Dedifferentiated amniotic fluid mesenchymal stem cell (primary cell): ENCODE results near the gene PRR5L.

Experiments
- DNase-seq: peaks from one replicate; pipeline ENCODE4 v3.0.0-alpha.2; 2016; ENCODE audit errors: extremely low spot score

PRR5L gene

DNA sequence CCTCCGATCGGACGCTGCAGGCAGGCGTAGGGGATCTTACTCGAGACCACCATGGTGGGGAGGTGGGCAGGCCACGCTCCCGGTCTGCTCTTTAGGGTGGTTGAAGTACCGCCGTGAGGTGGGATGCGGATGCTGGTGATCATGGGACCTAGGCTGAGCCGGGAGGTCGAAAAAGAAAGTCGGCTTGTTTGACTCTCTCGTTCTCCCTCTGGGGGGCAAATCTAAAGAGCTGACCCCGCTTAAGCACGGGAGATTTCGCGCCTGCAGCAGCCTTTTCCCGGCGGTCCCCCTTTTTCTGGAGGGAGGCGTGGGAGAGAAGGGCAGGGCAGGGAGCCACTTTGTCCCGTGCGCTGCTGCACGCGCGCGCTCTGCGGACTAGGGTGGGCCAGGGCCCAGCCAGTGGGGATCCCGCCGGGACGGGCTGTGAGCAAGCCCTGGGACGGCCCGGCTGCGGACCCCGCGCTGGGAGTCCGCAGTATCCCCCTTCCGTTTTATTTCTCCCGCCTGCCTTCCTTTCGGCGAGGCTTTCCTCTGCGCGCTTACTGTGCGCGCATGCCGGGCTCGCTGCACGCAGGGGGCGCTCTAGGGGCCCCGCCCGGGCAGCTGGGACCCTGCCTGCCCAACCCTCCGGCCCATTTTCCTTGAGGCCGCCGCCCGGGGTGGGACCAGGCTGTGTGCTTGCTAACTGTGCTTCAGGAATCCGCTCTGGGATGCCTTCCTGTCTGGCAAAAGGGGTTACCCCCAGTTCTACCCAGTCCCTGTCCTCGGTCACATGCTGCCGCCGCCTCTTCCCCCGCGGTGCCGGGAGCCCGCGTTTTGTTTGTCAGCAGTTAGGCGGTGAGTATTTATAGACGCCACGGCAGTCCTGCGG lies 81.0 kb downstream of the PRR5L start:
- no peak for DNase-seq

DNA sequence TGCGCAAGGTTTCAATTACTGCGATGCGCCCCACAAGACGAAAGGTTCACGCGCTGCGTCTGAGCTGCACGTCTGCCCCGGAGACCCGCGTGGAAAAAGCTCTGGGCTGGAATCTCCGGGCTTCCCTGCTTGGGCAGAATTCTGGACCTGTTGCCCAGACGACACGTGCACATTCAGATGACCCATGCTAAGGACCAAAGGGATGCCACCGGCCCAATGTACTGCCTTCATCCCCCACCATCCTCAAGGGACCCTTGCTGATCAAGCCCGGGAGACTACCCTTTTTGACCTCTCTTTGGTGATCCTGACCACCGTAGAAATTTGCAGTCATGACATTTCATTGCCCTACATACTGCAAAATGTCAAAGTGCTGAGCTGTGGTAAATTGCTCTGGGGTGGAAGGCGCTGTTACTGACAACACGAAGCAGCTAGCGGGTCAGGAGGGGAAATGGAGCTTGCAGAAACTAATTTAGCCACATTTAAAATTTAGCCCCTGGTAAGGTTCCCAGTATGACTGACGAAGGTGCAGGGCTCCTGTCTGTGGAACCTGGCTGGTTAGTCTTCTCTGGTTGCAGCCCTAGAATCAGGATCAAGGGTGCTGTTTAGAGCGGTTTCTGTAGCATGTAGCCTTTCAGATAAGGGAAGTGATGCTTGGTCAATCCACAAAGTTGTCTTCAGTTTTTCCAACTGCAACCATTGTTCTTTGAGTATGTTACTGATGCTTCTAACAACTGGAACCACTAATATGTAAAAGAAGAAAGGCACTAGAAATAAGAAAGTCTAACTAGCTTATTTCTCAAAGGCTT lies 81.9 kb downstream of the PRR5L start:
- DNase-seq: no peak

DNA sequence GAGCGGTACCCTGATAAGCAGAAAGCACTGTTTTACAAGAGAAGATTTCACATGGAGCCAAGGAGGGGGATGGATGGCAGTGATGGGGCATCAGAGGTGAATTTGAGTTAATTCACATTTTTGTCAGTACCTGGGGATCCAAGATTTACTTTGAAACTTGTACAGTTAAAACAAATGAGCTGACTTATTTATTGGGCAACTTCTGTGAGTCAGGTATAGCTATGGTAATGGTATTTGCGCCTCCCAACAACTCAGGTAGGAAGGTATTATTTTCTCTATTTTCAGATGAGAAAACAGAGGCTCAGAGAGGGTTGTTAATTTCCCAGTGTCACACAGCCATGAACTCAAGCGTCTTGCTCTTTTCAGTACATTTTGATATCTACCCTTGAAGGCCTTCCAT lies 83.6 kb downstream of the PRR5L start:
- DNase-seq: no peak

DNA sequence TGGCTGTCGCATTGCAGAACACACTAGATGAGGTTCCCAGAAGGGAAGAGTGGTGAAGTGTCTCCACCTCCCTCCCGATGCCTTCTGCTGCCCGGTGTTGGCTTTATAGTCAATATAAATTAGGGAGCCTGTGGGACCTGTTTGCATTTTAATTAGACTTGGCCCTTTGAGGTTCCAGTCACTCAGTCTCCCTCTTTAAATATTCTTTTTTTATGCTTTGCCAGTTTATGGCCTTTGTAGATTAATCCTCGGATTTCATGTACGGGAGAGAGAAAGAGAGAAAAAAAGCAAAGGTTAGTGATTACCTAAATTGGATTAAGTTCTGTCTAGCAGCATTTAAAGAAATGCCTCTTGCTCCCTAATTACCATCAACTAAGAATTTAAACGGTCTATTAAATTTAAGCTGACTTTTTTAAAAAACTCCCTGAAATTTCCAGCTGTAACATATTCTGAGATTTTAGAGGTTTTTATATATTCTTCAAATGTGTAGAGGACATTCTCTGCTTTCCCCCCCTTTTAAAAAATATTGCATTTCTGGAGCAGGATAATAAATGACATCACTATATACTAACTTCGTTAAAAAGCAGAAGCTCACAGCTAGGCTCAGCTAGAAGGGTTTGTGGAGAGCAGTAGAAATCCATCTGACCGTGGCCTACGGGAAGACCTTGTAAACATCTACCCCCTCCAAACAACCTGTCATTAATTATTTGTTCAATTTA lies 84.4 kb downstream of the PRR5L start:
- DNase-seq: no peak

DNA sequence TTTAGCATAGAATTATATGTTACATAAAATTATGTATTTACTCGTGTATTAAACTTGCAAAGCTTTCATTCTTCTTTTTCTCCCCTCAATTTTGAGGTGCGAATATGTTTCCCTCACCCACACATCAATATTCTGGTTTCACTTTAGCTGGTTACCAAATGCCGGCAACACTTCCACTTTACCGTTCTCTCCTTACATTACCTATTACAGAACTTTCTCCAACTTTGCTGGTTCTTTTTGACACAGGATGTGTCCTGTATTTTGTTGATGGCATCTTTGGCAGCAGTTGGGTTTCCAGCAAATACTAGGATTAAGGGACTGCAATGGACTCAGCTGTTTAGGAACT lies 84.9 kb downstream of the PRR5L start:
- DNase-seq: no peak

DNA sequence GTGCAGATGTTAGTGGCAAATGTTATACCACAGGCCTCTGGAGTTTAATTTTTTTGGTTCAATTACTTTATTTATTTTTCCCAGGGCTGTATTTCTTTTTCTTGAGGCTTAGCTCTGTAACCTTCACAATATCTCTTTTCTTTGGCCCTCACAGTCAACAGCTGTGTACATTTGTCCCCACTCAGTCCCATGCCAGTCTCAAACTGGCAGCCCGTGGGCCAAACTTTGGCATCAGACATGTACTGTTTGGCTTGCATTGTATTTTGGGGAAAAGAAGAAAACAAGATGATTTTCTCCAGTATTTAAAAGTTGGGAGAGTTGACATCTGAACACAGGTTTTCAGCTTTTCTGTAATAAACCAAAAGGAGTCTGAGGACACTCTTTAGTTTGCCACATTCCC lies 87.1 kb downstream of the PRR5L start:
- DNase-seq: no peak

DNA sequence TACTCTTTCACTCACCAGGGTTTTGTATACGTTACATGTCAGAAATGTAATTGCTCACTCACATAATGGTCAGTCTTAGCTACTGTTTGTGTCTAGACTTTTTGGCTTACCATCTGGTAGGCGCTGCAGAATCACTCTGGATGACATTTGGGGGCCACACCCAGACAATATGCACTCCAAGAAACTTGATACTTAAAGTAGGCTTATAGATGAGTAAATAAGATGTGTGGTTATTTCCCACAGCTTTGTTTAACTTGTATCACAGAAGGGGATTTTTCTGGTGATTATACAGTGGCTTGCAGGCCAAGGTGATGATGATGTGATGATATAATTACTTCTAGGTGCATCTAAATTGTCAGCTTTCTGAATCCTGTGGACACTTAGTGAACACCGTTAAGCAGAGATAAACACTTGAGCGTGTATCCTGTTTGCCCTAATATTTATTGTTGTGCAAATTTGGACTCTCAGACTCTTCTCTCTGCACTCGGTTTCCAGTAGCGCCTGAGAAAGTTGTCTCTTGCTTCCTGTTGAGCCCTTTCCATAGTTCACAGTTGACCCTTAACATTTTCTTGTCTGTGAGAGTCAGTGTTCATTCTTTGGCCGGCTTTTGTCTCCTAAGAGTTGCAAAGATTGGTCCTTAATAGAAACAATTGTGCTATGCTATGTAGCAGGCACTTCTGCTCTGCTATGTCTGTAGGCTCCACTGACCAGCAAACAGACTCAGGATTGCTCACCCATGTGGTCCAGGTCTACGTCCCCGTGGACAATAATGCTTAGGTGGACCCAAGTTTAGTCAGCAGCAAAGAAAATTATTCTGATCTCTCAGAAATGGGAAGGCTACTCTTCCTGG lies 89.3 kb downstream of the PRR5L start:
- DNase-seq: peak; percentile 59

DNA sequence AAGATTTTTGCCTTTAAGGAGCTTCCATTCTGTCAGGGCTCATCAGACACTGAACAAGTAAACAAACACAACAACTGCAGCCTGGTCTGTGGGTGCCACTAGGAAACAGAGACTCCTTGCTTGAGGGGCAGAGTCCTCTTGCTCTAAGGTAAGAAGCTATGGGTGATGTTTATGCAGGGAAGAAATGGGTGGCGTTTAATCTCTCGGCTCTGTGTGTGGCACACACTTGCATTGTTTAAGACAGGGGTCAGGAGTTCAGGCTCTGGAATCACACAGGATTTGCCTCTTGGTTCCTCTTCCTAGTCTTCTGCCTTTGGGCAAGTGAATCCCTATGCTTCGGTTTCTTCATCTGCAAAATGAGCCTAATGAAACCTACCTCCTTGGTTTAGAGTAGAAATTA lies 90.3 kb downstream of the PRR5L start:
- no peak for DNase-seq

DNA sequence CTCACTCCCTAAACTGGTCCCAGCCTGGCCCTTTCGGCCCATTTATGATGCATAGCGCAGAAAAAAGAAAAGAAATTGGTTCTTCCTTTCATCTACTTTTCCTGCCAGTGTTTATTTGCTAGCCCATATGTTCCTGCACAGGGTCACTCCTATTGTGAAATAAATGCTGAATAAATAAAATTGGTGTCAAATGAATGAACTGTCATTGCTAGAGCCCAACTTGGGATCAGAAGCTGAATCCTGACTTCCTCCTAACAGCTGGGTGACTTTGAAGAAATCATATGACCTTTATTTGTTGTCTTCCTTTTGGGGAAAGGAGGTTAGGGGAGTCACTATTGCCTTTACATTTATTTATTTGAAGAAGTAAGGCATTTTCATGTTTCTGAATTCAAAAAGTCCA lies 92.0 kb downstream of the PRR5L start:
- DNase-seq: no peak

DNA sequence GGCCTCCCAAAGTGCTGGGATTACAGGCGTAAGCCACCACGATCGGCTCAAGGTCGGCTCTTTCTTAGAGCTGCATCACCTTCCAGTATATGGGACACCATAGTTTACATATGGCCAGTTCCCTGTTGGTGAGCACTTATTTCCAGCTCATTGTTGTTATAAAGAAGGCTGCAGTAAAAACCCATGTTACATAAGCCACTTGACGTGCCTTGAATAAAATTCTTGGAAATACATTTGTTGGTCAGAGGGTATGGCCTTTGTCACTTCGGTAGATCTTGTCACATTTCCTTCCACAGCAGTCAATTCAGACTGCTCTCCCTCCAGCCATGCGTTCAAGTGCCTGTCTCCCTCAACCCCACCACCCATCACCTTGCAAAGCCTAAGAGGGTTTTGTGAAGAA lies 92.9 kb downstream of the PRR5L start:
- no peak for DNase-seq

DNA sequence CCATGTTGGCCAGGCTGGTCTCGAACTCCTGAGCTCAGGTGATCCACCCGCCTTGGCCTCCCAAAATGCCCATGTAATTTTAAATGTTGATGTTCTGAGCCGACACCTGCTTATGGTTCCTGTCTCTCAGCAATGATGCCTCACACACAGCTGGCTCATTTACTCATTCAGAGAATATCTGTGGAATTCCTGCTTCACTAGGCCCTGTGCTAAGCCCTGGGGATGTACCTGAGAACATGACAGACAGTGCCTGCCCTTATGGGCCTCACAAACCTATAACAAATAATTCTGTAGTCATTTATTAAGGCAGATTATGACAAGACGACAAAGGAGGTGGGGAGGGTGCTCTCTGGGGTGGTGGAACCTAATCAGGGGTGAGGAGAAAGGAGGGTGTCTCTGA lies 93.7 kb downstream of the PRR5L start:
- no peak for DNase-seq

DNA sequence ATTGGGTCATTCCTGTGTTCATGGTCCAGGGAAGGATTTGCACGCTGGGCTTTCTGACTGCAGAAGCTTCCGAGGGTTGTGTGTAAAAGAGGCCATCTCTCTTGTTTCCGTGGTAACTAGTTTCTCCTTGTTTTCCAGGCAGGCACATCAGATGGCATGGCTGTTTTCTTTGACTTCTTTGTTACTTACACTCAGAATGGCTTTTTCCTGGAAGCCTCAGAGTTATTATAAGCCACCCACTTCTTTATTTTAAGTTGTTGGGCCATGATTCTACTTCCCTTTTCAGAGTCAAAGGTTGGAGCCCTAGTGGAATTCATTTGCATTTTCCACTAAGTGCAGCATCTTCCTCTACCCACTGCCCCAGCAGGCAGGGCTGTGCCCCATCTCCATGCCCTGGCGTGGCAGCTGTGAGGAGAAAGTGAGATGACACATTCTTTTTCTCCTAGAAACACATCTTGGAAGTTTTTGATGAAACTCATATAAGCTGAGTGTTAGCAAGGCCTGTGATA lies 94.9 kb downstream of the PRR5L start:
- DNase-seq: no peak

DNA sequence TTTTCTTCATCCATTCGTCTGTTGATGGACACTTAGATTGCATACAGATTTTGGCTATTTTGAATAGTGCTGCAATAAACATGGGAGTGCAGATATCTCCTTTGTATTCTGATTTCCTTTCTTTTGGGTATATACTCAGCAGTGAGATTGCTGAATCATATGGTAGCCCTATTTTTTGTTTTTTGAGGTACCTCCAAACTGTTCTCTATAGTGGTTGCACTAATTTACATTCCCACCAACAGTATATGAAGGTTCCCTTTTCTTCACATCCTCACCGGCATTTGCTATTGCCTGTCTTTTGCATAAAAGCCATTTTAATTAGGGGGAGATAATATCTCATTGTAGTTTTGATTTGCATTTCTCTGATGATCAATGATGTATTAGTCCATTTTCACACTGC lies 96.1 kb downstream of the PRR5L start:
- DNase-seq: no peak

DNA sequence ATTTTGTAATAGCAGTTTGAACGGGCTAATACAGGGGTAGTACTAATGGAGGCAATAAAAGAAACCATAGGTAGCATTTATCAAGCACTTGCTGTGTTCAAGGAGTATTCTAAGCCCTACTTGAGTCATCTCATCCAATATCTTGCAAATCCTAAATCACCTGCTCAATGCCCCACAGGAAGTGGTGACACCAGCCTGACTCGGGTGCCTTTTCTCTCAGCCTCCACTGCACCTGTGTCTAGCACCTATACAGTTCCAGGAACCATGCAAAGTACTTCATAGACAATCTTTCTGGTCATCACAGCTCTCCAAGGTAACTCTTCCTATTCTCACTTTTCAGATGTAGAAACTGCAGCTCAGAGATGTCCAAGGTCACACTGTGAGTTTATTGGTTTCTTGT lies 98.0 kb downstream of the PRR5L start:
- no peak for DNase-seq

DNA sequence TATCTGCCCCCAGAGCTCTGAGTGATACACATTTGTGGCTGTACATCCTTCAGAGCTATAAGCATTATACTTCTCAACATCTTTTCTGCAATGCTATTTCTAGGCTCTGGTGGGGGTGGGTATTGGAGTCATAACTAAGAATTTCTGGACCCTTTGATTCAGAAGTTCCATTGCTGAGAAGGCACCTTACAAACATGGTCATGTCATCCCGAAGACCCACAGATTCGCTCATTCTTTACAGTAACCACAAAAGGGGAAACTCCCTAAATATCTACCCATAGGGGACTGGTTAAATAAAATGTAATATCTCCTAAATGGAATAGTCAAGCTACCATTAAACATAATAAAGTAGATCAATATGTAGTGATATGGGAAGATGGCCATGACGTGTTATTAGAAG lies 98.8 kb downstream of the PRR5L start:
- DNase-seq: no peak

DNA sequence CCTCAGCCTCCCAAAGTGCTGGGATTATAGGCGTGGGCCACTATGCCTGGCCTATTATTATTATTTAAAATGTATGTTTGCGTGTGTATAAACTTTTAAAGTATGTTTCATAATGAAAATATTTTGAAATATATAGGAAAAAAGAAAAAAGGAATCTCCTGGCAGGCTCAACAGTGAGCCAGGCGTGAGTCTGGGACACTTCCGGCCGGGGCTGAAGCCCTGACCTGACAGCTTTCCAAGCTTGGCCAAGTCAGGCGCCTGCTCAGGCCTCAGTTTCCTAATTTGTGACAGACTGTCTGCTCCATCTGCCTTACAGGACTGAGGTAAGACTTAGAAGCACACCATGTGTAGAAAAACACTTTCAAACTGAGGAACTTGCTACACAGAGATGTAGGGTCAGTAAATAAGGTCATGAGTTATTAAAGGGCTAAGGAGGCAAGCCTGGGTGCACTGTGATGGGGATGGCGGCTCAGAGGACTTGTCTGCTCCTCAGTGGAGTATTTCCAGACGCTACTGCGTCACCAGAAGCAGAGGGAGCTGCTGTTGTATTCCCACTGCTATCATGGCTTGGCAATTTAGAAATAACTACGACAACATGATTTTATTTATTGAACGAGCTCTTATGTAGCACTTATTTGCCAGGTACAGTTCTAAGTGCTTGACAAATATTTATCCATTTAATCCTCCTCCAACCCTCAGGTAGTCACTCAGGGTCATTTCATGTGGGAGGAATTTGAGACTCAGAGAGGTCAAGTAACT lies 100.1 kb downstream of the PRR5L start:
- DNase-seq: no peak

DNA sequence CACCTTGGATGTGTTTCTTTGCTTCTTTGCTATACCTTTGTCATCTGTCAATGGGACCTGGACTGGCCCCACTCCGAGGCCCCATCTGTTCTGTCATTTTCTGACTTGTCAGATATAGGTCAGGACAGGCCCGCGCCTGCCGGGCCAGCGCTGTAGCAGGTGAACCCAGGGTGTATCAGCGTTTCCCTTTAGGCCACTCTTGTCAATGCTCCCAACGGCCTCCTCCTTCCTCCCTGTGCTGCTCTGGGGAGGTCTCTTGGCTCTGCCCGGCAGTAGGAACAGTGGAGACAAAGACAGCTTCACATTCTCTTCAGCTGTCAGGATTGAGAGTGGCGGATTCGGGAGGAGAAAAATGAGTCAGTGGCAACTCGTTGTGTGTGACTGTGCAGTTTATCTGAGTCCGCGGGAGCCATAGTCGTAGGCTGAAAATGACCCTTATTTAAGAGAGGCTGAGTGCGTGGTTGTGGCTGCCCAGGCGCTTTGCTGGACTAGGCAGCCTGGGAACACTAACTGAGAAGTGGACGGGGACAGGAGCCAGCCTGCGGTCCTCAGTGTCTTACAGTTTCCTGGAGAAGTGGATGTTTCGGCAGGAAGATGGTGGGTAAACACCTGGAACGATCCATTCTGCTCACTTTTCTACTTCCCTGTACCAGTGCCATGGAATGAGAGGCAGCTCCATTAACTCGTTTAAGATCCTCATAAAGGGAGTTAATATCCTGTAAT lies 102.3 kb downstream of the PRR5L start:
- DNase-seq: no peak

DNA sequence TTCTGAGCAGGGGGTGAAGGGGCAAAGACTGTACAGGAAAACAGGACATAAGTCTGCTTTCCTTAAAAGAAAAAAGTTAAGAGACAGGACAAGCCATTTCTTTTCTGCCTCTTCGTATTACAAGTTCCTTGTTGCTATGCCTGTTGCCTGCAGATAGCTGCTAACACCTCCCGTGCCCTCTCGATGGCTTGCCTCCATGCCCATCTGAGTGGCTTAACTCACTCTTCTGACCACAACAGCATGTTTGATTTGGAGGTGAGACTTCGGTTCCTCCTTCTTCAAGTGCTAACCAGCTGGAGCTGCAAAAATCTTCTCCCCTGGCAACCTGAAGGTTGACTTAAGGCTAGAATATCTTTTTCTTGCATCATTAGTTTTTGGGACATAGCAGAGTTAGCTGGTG lies 103.1 kb downstream of the PRR5L start:
- DNase-seq: no peak

DNA sequence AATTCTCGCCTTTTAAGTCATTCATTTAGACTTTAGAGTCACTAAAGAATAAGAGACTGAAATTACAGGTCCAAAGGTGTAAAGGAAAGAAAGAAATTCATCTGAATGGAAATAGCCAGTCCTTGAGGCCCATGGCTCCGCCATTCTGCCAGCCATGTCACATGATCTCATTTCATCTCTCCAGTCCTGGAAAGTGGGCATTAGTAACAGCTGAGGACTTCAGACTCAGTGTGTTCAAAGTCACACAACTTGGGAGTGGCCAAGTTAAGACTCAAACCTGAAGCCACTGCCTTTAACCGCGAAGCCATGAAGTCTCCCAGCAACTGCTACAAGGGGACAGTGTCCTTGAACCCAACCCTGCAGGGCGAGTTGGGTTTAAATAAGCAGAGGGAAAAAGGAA lies 103.7 kb downstream of the PRR5L start:
- DNase-seq: no peak
